Activated CD4-positive, alpha-beta T cell treated with anti-CD3 and anti-CD28 coated beads, Interleukin-2, amount 50 U/mL, for 48 hours (primary cell): ENCODE data around the gene CAP1.

ENCODE experiments used
- DNase-seq, 2 experiments: peaks; one replicate each; pipeline ENCODE4 v3.0.0-alpha.2; 2020

CAP1 gene

DNA sequence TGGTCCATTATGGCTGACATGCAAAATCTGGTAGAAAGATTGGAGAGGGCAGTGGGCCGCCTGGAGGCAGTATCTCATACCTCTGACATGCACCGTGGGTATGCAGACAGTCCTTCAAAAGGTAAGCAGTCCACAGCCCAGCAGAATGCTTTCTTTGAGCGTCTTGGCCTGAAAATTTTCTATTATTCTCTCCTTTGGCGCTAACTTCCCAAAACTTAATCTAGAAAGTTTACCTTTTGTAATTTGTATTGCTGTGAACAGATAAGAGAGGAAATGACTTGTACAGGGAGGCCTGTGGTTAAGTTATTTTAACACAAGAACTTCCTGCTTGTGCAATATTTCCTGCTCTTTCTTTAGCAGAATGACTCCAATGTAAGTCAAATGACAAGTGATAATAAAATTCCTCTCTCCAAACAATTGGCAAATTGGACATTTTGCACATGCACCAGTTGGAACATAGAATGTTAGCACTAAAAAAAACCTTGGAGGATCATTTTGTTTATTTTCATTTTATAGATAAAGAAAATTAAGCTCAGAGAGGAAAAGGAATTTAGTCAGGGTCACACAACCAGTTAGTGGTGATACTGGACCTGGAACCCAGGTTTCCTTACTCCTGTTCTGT, 18.9 kb downstream of the CAP1 start:
- no peak for DNase-seq

DNA sequence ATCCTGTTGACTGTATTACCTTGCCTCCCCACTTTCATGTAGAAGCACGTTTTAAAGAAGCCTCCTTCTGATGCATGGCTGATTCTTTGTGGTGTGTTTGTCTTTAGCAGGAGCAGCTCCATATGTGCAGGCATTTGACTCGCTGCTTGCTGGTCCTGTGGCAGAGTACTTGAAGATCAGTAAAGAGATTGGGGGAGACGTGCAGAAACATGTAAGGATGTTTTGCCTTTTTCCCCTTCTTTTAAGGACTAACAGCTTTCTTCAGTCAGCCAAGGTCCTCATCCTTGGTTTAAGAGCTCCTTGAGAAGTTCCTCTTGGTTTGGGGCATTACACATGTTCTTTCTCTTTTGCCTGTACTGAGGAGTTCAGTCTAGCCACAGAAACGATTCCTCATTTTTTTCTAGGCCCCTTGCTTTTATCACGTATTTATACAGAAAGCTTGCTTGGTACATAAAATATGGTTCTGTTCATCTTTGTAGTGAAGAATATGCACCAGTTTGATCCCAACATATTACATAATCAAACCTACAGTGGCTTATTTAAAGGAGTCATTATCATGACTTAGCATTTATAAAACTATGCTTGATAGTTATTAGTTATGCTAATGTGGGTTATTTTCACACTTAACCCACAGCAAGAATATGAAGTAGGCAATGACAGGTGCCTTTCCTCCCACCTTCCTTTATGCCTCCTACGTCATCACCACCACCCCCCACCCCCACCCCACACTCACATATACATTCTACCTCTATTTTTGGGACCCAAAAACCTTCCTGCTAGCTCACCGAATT, 19.6 kb downstream of the CAP1 start:
- no peak for DNase-seq

DNA sequence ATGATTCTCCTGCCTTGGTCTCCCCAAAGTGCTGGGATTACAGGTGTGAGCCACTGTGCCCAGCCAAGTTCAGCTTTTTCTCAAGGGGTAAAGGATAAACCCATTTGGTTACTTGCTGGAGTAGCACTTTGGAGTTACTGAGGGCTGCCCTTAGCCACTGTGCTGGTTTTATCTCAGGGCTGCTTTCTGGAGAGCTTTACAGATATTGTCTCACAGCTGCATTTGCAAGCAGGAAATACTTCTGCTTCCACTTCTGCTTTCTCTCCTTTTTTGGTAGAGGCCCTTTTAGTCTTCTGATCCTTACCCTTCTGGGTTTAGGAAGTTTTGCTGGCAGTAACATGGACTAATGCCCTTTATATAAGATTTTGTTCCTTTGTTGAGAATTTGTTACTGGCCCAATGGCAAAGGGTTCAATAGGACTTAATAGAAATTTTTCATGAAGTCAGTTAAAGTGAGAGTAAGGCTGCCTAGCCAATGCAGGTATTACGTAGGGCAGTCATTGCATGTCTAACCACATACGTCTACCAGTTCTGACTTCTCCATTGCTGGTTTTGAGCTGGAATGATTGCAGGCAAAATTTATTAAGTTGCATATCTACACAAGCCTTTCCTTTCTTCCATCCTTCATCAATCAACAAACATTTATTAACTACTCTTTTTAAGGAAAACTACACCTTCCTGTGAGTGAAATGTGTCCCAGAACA, 24.4 kb downstream of the CAP1 start:
- no peak for DNase-seq

DNA sequence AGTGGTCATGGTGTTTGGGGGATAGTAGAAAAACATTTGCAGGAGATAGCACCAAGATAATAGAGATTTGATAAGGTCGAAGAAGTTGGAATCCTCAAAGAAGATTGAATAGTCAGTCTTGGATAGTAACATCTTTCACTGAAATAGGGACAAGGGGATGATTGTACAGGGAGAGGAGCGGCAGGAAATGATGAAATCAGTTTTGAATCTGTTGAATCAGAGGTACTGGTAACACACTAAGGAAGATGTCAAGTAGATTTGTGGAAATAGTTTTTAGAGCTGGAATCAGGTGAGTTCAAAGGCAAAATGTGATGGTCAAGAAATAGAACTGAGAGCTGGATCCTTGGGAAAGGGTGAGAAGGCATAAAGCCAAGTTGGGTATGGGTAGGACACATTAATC, 26.5 kb downstream of the CAP1 start:
- DNase-seq: no peak

DNA sequence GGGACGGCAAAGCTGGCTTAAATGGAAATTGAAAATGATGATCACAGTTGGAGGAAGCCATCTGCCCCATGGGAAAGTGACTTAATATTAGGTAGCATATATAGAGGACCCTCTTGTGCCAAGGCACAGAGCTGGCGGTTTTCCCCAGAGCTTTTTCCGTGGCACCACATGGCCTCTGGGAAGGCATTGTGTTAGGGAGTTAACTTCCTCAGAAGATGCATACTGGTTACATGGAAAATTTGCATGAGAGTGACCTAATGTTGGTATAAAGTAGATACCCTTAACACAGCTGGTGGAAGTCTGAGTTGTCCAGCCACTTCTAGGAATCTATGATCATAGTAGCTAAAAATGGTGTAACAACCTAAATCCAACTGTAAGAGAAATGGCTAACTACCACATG, 27.3 kb downstream of the CAP1 start:
- no peak for DNase-seq

DNA sequence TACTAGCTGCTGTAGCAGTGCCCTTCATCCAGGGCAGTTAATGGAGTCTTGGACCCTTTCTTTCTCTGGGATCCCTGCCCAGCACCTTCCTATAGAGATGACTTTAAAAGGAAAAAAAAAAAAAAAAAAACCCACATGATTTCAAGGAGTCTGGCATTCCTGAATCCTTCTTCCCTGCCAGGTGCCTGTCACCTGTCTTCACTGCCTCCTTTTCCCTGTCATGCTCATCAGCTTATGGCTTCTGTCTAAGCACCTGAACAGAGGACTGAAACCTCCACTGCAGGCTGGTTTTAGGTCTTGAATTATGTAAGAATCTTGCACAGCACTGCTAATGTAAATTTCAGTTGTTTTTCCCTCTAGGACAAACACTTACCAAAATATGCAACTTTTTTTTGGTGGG, 31.6 kb downstream of the CAP1 start:
- no peak for DNase-seq

DNA sequence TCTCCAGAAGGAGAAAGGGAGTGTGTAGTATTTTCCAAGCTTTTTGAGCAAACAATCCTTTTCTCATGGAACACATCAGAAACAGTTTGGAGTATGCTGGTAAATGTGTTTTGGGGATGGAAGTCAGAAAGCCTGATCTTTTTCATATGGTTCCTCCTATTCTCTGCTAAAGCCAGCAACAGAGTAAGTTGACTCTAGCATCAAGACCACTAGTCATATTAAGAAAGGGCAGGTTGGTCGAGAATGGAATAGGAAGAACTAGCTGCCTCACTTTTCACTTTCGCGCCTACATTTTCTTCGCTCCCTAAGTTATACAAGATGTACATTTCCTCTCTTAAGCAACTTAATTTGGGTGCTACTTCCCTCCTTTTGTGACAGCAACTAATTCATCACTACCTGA, 32.5 kb downstream of the CAP1 start:
- no peak for DNase-seq

DNA sequence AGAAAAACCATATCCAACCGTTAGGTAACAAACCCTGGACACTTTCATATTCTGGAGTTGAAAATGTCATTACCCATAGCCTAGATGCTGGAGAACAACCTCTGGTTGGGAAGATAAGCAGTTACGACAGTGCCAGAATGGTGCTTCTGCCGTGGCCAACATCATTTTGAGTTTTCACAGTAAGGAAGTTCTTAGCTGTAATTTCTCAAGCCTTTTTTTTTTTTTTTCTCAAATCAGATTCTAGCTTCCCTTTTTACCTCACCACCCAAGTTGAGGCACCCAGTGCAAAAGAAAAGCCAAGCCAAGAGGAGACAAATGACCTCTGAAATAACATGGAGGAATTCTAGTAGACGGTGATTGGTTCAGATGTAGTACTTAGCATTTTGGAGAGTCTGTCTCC, 34.7 kb downstream of the CAP1 start:
- no peak for DNase-seq

DNA sequence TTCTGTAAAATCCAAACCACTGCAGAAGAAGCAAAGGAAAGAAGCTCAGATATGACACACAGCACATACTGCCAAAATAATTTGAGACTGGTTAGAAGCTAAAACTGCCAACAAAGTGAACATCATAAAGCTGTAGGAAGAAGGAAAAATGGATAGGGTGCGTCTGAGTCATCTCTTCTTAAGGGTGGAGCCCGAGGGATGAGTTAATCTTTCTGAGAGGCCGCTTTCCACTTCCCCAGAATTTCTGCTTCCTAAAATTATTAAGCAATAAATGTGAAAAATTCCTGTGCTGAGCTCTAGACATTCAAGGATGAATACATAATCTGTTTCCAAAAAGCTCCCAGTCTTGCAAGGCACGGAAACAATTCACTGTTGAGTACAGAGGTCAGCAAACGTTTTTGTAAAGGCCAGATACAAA, 36.4 kb downstream of the CAP1 start:
- DNase-seq: no peak

DNA sequence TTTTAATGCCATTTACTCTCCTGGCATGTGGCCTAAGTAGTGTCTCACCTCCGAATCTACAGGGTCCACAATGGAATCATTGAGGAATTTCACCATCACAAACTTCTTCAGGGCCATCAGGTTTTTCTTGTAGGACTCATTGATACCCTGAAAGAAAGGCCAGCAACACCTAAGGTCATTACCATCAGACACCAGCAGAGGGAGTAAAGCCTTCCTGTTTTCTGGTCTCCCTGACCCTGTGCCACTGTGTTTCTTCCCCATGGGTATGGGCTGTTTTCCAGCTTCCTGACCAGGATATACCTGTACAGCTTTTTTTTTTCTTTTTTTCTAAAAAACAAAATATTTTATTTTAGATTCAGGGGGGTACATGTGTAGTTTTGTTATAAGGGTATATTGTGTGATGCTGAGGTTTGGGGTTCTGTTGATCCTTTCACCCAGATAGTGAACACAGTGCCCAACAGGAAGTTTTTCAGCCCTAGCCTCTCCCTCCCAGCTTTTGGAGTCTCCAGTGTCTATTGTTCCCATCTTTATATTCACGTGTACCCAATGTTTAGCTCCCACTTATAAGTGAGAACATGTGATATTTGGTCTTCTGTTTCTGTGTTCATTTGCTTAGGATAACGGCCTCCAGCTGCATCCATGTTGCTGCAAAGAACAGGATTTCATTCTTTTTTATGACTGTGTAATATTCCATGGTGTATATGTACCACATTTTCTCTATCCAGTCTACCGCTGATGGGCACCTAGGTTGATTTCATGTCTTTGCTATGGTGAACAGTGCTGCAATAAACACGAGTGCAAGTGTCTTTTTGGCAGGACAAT, 38.2 kb downstream of the CAP1 start:
- DNase-seq: peak; percentile 32 to 58

DNA sequence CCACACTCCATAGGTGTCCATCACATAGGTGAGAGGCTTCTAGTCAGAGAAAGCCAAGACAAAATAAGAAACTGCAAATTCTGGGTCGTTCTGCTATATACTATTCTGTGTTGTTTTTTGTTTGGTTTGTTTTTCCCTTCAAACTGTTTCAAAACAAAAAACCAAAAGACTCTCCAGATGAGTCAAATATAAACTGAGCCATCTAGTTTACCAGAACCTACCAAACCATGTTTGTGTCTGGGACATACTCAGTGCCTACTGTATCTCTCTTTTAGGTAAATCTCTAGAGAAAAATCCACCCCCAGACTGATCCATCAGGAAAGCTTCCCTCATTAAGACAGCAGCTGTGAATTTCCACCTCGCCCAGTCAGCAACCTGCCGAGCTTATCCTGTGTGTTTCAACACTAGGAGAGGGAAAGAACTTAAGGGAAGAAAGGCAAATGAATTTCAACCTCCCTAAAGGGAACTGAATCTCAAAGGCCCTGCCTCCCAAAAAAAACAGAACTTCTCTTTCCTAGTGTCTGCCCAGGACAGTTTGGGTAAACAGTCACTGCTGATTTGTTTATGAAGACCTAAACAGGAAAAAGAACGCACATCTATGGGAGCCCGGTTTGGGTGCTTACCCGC, 39.4 kb downstream of the CAP1 start:
- no peak for DNase-seq

DNA sequence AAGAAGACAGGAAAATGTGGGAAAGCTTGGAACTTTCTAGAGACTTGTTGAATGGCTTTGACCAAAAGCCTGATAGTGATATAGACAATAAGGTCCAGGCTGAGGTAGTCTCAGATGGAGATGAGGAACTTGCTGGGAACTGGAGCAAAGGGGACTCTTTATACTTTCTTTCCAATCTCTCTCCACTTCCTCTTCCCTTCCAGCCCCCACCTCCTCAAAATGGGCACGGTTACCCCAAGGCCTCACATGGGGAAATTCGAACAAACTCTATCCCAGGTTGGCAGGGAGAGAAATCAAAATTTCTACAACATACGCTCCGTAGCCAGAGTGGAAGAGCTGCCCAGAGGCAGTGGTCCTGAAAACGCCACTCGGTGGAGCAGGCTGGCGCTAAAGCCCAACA, 41.3 kb downstream of the CAP1 start:
- DNase-seq: no peak

DNA sequence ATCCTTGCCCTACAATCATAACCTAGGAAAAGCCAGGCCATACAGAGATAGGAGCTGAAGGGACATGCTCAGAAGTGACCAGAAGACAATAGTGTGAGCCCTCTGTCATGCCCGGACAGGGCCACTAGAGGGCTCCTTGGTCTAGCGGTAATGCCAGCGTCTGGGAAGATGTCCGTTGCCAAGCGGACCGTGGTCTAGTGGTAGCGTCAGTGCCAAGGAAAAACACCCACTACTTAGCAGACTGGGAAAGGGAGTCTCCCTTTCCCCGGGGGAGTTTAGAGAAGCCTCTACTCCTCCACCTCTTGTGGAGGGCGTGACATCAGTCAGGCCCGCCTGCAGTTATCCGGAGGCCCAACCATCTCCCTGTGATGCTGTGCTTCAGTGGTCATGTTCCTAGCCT, 44.2 kb downstream of the CAP1 start:
- peak; percentile 47 to 61 for DNase-seq

DNA sequence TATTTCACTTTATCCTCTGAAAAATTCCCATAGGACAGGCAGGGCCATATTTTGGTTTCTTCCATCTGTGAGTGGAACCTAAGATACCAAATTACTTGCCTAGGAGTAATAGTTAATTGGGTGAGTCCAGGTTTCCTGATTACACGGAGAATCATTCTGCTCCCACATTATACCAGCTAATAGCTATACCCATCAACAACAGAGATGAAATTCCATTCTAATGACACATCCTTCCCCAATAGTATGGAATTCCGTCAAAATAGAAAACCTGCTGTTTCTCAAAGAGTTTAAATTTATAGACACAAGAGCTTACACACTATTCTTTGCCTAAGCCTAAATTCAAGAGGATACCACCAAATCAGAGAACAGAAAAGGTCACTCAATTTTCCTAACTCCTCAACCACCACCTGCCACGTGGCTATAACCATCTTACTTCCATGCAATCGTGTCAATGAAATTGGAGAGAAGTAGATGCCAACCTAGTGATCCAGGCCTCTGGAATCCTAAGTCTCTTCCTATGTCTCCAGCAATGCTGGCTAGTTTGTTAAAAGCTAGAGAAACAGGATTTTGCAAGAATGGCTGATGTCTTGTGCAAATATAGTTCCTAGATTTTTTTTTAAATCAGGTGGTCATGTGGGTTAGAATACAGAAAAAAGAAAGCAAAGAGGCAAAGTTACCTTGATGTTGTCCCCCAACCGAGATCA, 50.3 kb downstream of the CAP1 start:
- no peak for DNase-seq

DNA sequence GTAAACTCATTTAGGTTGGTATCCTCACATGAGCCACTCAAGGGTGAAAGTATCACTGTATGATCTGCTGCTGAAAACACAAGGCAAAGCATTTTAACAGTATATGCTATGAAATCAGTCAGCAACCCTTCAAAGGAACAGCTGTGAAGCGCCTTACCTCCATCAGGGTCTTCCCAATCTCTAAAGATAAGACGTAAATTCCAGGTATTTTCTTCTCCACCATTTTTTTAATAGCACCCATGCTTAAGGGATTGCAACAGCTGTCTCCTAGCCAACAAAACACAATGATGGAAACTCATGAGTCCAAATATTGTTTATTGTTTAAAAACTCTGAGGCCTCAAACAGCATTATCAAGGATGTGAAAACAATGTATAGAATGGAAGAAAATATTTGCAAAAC, 51.7 kb downstream of the CAP1 start:
- no peak for DNase-seq

DNA sequence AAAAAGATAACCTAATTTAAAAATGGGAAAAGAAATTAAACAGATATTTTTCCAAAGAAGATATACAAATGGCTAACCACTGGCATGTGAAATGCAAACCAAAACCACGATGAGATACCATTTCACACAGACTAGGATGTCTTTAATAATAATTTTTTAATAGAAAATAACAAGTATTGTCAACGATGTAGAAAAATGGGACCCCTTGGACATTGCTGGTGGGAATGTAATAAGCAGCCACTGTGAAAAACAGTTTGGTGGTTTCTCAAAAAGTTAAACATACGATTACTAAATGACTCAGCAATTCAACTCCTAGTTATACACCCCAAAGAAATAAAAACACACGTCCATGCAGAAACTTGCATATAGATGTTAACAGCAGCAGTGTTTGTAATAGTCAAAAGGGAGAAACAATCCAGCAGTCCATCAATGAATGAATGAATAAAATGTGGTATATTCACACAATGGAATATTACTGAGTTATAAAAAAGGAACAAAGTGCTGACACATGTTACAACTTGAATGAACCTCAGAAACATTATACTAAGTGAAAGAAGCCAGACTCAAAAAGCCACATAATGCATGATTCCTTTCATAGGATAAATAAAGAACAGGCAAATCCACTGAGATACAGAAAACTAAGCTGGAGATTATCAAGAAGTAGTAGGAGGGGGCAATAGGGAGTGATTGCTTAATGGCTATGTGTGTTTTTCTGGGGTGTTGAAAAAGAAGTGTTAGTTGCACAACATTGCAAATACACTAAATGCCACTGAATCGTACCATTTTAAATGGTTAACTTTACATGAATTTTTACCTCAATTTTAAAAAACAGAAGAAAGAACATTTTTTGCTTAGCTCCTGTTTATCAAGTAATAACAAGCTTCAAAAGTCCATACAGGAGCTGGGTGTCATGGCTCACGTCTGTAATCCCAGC, 52.4 kb downstream of the CAP1 start:
- no peak for DNase-seq

DNA sequence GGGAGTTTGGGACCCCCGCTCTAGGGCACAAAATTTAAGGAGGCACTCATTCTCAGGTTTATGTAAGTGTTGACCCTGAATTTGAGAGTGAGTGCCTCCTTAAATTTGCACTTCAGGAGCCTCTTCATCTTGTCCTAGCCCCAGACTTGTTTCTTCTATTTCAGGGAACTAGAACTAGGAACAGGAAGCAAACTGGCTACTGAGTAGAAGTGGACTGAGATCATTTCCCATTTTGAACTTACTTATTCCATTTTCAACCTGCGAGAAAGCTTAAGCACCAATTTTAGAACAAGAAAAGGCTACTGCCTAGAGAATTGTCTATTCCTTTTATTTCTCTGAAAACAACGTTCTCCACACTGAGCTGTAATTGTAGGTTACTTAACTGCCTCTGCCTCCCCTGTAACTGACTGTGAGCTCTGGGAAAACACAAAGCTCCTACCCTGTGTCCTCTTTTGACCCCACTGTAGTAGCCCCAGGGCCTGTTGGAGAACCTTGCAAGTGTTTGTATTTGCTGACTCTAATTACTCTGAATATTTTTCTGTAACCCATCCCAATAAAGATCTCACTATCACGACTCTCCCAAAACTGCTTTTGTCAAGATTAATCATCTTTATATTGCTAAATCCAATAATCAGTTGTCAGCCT, 54.1 kb downstream of the CAP1 start:
- DNase-seq: no peak

DNA sequence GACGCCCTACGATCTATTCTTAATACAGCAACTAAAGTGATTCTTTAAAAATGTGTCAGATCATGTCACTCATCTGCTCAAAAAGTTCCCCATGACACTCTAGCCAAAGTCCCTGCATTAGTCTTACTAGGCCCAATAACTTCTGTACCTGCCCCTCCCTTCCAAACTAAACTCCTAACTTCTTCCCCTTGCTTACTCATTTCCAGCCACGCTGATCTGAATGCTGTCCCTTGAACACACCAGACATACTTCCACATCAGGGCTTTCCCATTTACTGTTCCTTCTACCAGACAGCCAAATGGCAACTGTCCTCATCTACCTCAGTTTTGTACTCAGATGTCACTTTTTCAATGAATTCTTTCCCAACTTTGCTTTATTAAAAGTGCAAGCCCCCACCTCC, 55.3 kb downstream of the CAP1 start:
- DNase-seq: no peak

DNA sequence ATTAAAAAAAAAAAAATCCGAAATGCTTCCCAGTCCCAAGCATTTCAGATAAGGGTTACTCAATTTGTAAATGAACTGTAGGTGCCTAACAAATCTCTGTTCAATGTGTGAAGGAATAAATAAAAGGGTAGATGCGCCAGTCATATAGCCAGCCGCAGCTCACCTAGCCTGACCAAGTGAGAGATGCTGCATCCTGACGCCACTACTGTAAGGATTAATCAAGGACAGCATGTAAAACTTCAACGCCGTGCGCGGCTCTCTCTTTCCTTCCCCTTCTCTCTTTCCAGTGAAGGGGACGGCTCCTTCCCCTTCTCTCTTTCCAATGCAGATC, 56.1 kb downstream of the CAP1 start:
- no peak for DNase-seq

DNA sequence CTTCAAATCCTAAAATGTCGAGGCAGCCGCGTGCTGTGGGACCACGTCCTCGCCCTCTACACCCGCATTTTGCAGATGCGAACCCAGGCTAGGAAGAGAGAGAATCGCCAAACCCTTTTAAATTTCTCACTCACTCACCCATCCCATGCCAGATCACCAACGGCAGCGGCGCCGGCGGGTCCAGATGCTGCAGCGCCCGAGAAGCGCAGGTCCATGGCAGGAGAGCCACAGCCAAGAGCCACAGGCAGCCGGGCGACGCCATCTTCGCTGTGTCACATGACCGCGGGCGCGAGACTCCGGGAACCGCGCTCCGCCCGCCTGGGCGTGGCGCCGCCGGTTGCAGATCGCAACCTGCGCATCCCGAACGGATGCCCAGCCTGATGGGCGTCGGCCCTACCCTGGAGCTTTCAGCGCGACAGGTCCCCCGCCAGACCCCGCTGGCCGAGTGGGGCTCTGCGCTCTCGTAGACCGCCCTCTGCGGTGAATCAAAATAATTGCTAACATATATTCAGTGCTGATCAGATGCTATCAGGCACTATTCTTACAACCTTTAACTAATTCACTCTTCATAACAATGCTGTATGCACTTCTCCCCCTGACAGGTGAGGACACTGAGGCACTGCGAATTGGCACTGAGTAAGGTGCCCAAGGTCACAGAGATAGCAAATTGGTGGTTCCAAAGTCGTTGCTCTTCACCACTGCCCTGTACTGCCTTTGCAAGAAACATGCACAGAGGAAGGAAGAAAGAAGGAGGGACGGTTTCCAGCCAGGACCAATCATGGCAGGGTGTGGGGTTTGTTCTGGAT, 56.7 kb downstream of the CAP1 start, which contains the start of gene PPT1:
PPT1 (minus strand) TSS at position 276 of the 806 bp plus-strand sequence; CDS start at position 262, 14 bp downstream.
- DNase-seq: peak; percentile 78 to 85
